A549 (cell line): ENCODE results near the gene ACER2. TPM values are rescaled to one million over a fixed set of nuclear protein-coding genes. Genes with fewer than 3 reads are reported as not detected.
A peak's percentile ranks its signal among the peaks of the same experiment; 100 is the strongest.
"Not testable (repeated sequence)": the region's sequence is repeated elsewhere in the genome, so short reads cannot be mapped to it uniquely, and the experiment has no call there.

Experiments
- ATAC-seq, 2 experiments: fragments of 200-7000 bp in 1 of 2; fragments of >200 bp in 1 of 2; cut with Nextera tagmentation in 1 of 2; cut with Tn5 transposase in 1 of 2; 3 replicates each; pipeline versions ENCODE4 v1.8.0 to v1.9.1; 2018 to 2020; ENCODE audit warnings: mild to moderate bottlenecking in 1 of 2, moderate library complexity in 1 of 2
- CTCF ChIA-PET: fragments of 300-600 bp; sonication (Branson Sonifier 250); formaldehyde crosslinking; extraction: SDS; loops from one replicate; lab custom pipeline; 2021; ENCODE audit warnings: antibody characterized with exemption, inconsistent platforms; lab: Yijun Ruan, JAX
- POLR2A ChIA-PET: fragments of 350-600 bp; formaldehyde crosslinking; extraction: SDS; loops from one replicate; lab custom pipeline; 2021; ENCODE audit warnings: antibody characterized with exemption, inconsistent platforms; lab: Yijun Ruan, JAX
- DNase-seq, 2 experiments: peaks; one replicate each; pipeline versions ENCODE4 v3.0.0 to v3.0.0-alpha.2; 2011 to 2016; ENCODE audit warnings: low read depth in 1 of 2, low spot score in 1 of 2
- FAIRE-seq: peaks from 2 replicates; lab custom pipeline; 2011; peaks lifted over from hg19 to GRCh38; lab: Jason Lieb, UNC
- H3K27ac ChIP-seq, 2 experiments: fragments of >200 bp; sonication (Bioruptor Twin); formaldehyde crosslinking; 3 replicates each; pipeline ENCODE4 v1.5.1; 2016 to 2017
- H3K4me1 ChIP-seq: fragments of >200 bp; sonication (Bioruptor Twin); formaldehyde crosslinking; 3 replicates; pipeline ENCODE4 v1.6.1; 2016
- H3K4me2 ChIP-seq: fragments of >200 bp; sonication (Bioruptor Twin); formaldehyde crosslinking; 3 replicates; pipeline ENCODE4 v1.6.1; 2016
- H3K4me3 ChIP-seq: fragments of >200 bp; sonication (Bioruptor Twin); formaldehyde crosslinking; 3 replicates; pipeline ENCODE4 v1.5.1; 2016
- H3K9me3 ChIP-seq: fragments of >200 bp; sonication (Bioruptor Twin); formaldehyde crosslinking; 3 replicates; pipeline ENCODE4 v1.6.1; 2016
- CBX8 ChIP-seq: fragments of 200-600 bp; sonication (generic); IDR thresholded peaks from 2 replicates; pipeline ENCODE4 v1.6.1; 2016
- CEBPB ChIP-seq, 2 experiments: fragments of >200 bp in 1 of 2; sonication (Bioruptor Twin) in 1 of 2; formaldehyde crosslinking in 1 of 2; IDR thresholded peaks; 2 replicates each; pipeline ENCODE4 v1.6.1; 2012 to 2016
- CHD4 ChIP-seq: fragments of 200-600 bp; sonication (generic); IDR thresholded peaks from 2 replicates; pipeline ENCODE4 v1.6.1; 2016; ENCODE audit warnings: antibody characterized with exemption, mild to moderate bottlenecking, borderline replicate concordance
- EHF ChIP-seq: fragments of 250-450 bp; sonication (Bioruptor Pico); IDR thresholded peaks from 2 replicates; pipeline ENCODE4 v1.5.0; 2020; ENCODE audit warnings: mild to moderate bottlenecking
- EHMT2 ChIP-seq: fragments of 200-600 bp; sonication (generic); IDR thresholded peaks from 2 replicates; pipeline ENCODE4 v1.6.1; 2016; ENCODE audit warnings: antibody characterized with exemption, low read depth, mild to moderate bottlenecking, moderate library complexity
- FOSB ChIP-seq: fragments of 250-450 bp; sonication (Bioruptor Pico); IDR thresholded peaks from 2 replicates; pipeline ENCODE4 v1.5.0; 2020; ENCODE audit warnings: mild to moderate bottlenecking, moderate library complexity
- FOSL2 ChIP-seq, 2 experiments: fragments of 450-650 bp in 1 of 2; fragments of >200 bp in 1 of 2; sonication (Bioruptor Twin) in 1 of 2; formaldehyde crosslinking; IDR thresholded peaks; 2 replicates each; pipeline versions ENCODE4 v1.5.0 to v1.6.1; 2016 to 2020; ENCODE audit warnings: mild to moderate bottlenecking in 1 of 2, moderate library complexity in 1 of 2
- FOXS1 ChIP-seq: fragments of 250-450 bp; sonication (Bioruptor Pico); IDR thresholded peaks from 2 replicates; pipeline ENCODE4 v1.5.0; 2020; ENCODE audit warnings: mild to moderate bottlenecking, moderate library complexity
- GATA3 ChIP-seq: IDR thresholded peaks from 2 replicates; pipeline ENCODE4 v1.6.1; 2012; ENCODE audit warnings: borderline replicate concordance
- HDAC2 ChIP-seq: fragments of 200-600 bp; sonication (generic); IDR thresholded peaks from 2 replicates; pipeline ENCODE4 v1.6.1; 2016
- HES2 ChIP-seq: fragments of >200 bp; sonication (Bioruptor Twin); formaldehyde crosslinking; IDR thresholded peaks from 2 replicates; pipeline ENCODE4 v1.6.1; 2016
- HMGXB4 ChIP-seq: fragments of 250-450 bp; sonication (Bioruptor Pico); IDR thresholded peaks from 2 replicates; pipeline ENCODE4 v1.5.0; 2021; ENCODE audit warnings: mild to moderate bottlenecking, moderate library complexity, borderline replicate concordance
- HOXA7 ChIP-seq: fragments of 250-450 bp; sonication (Bioruptor Pico); IDR thresholded peaks from 2 replicates; pipeline ENCODE4 v1.5.0; 2020; ENCODE audit warnings: mild to moderate bottlenecking, moderate library complexity
- HOXB13 ChIP-seq: fragments of 250-450 bp; sonication (Bioruptor Pico); IDR thresholded peaks from 2 replicates; pipeline ENCODE4 v1.5.0; 2020; ENCODE audit warnings: low read depth, mild to moderate bottlenecking, moderate library complexity
- JUN ChIP-seq, 2 experiments: fragments of >200 bp; sonication (Bioruptor Twin); formaldehyde crosslinking; IDR thresholded peaks; 2 replicates in 1 of 2; 3 replicates in 1 of 2; pipeline ENCODE4 v1.6.1; 2016 to 2017
- JUNB ChIP-seq: fragments of >200 bp; sonication (Bioruptor Twin); formaldehyde crosslinking; IDR thresholded peaks from 2 replicates; pipeline ENCODE4 v1.6.1; 2016
- KDM1A ChIP-seq: fragments of 200-600 bp; sonication (generic); IDR thresholded peaks from 2 replicates; pipeline ENCODE4 v1.6.1; 2016; ENCODE audit warnings: low read depth, mild to moderate bottlenecking
- KDM5A ChIP-seq: fragments of 200-600 bp; sonication (generic); IDR thresholded peaks from 2 replicates; pipeline ENCODE4 v1.6.1; 2016; ENCODE audit warnings: antibody characterized with exemption, mild to moderate bottlenecking
- MYC ChIP-seq: IDR thresholded peaks from 2 replicates; pipeline ENCODE4 v1.6.1; 2012; ENCODE audit warnings: mild to moderate bottlenecking, inconsistent platforms, low read length, improper control_type of control experiment, borderline replicate concordance
- NFE2L2 ChIP-seq: fragments of 150-350 bp; conservative IDR thresholded peaks from 2 replicates; pipeline ENCODE4 v1.6.1; 2014; ENCODE audit warnings: low read length
- NPAS2 ChIP-seq: fragments of 250-450 bp; sonication (Bioruptor Pico); IDR thresholded peaks from 2 replicates; pipeline ENCODE4 v1.8.0; 2022; ENCODE audit warnings: mild to moderate bottlenecking, moderate library complexity, borderline replicate concordance
- PBX3 ChIP-seq: IDR thresholded peaks from 2 replicates; pipeline ENCODE4 v1.6.1; 2012
- POLR2A ChIP-seq: IDR thresholded peaks from 2 replicates; pipeline ENCODE4 v1.6.1; 2012; ENCODE audit warnings: mild to moderate bottlenecking, low read length
- RAD21 ChIP-seq, 2 experiments: fragments of >200 bp in 1 of 2; sonication (Bioruptor Twin) in 1 of 2; formaldehyde crosslinking in 1 of 2; IDR thresholded peaks in 1 of 2; conservative IDR thresholded peaks in 1 of 2; 2 replicates in 1 of 2; 3 replicates in 1 of 2; pipeline ENCODE4 v1.6.1; 2012 to 2018; ENCODE audit warnings: inconsistent platforms in 1 of 2
- RARB ChIP-seq: fragments of 250-450 bp; sonication (Bioruptor Pico); IDR thresholded peaks from 2 replicates; pipeline ENCODE4 v1.8.0; 2021; ENCODE audit warnings: mild to moderate bottlenecking, moderate library complexity
- REST ChIP-seq: fragments of 200-600 bp; sonication (generic); IDR thresholded peaks from 2 replicates; pipeline ENCODE4 v1.6.1; 2016; ENCODE audit warnings: antibody characterized with exemption, mild to moderate bottlenecking, moderate library complexity
- RFX5 ChIP-seq: fragments of 450-650 bp; IDR thresholded peaks from 2 replicates; pipeline ENCODE4 v1.7.1; 2014; ENCODE audit warnings: antibody characterized with exemption, mild to moderate bottlenecking, moderate library complexity
- RNF2 ChIP-seq: fragments of 200-600 bp; sonication (generic); IDR thresholded peaks from 2 replicates; pipeline ENCODE4 v1.6.1; 2016; ENCODE audit warnings: low read depth, mild to moderate bottlenecking, antibody characterized with exemption, moderate library complexity, borderline replicate concordance
- SREBF2 ChIP-seq: fragments of 450-650 bp; IDR thresholded peaks from 2 replicates; pipeline ENCODE4 v1.6.1; 2014; ENCODE audit warnings: mild to moderate bottlenecking, moderate library complexity
- ZSCAN20 ChIP-seq: fragments of 250-450 bp; sonication (Bioruptor Pico); IDR thresholded peaks from 2 replicates; pipeline ENCODE4 v1.8.0; 2022; ENCODE audit warnings: mild to moderate bottlenecking, moderate library complexity
- WGBS: methylation state at CpG from one replicate; pipeline ENCODE4 v1.1.6; 2017; ENCODE audit errors: missing lambda C conversion rate; 5-methylcytosine and 5-hydroxymethylcytosine counted together
- polyA plus RNA-seq, 4 experiments: library from polyadenylated mRNA; depleted of rRNA in 3 of 4; stranded (reverse); fragments of >200 nt; fragmentation: RNase III in 1 of 4; extraction: RNeasy Plus Mini Kit Qiagen cat#74134 plus additional on column Dnase treatment in 1 of 4; gene quantifications; 2 replicates in 3 of 4; 3 replicates in 1 of 4; pipeline ENCODE4 v1.2.3, GENCODE V29; 2011 to 2017

The ACER2 gene
- polyA plus RNA-seq, 2 of the 4 experiments (the other 2 are of a cell fraction): 1.1 to 3.7 TPM

GRCh38 chr9:19380826-19381075, 28.1 kb upstream of the ACER2 start:
- WGBS: 3% methylated on average over 6 of the region's 6 CpGs
- CTCF ChIA-PET: no interaction called here
- H3K4me3 ChIP-seq: peak overlapping the region; percentile 94
- FAIRE-seq: no peak
- ATAC-seq: no peak
- H3K4me1 ChIP-seq: peaks cover 26% of the 10 kb centered on the region
- POLR2A ChIA-PET: interaction anchor here (1.3 kb wide), 3 partner anchors 10 to 332 kb away, joined by 4 to 8 read pairs (median 6); partner anchors contain the start of gene RRAGA
- H3K9me3 ChIP-seq: no peaks in the 10 kb centered on the region
- H3K27ac ChIP-seq: peak overlapping the region; percentile 97 to 98
- H3K4me2 ChIP-seq: peak overlapping the region; percentile 75
- TF ChIP-seq FOSB (CRISPR knock-in tag): no peak; the same call in 1 of the 2 replicates
- TF ChIP-seq EHMT2: no peak
- TF ChIP-seq JUNB: no peak
- no peak for TF ChIP-seq SREBF2
- no peak for TF ChIP-seq REST
- TF ChIP-seq JUN (IDR thresholded peaks at IDR 0.05): no peak
- TF ChIP-seq POLR2A: no peak
- TF ChIP-seq HES2: no peak
- no peak for TF ChIP-seq HMGXB4 (CRISPR knock-in tag)
- TF ChIP-seq NFE2L2: no peak
- no peak for TF ChIP-seq KDM5A
- TF ChIP-seq EHF (CRISPR knock-in tag): no peak
- no peak for TF ChIP-seq HDAC2
- no peak for TF ChIP-seq FOXS1 (CRISPR knock-in tag)
- TF ChIP-seq RFX5: no peak
- no peak for TF ChIP-seq NPAS2 (CRISPR knock-in tag)
- no peak for TF ChIP-seq HOXA7 (CRISPR knock-in tag)
- TF ChIP-seq KDM1A: no peak
- no peak for TF ChIP-seq CBX8
- TF ChIP-seq CEBPB (IDR thresholded peaks at IDR 0.05): no peak
- no peak for DNase-seq

- ChIA-PET CTCF (interaction anchor here (0.6 to 1.3 kb wide), 2 partner anchors 84 to 153 kb away, joined by 3 read pairs; no protein-coding TSS in a partner anchor), POLR2A (interaction anchor here (0.6 kb wide), 1 partner anchor 151 kb away, joined by 3 read pairs; the partner anchor contains the start of gene DENND4C)
- ATAC-seq (no peak), DNase-seq (no peak), FAIRE-seq (no peak)
- H3K27ac ChIP-seq: no peak overlapping the region
- H3K4me3 ChIP-seq: no peak overlapping the region
- 97% methylated on average over 2 of the region's 2 CpGs for WGBS
- TF ChIP-seq ZSCAN20 (CRISPR knock-in tag) (no peak), POLR2A (no peak), RAD21 (conservative IDR thresholded peaks at IDR 0.05 in 1 of 2, IDR thresholded peaks at IDR 0.05 in 1 of 2) (no peak), SREBF2 (no peak), GATA3 (no peak), FOSL2 (IDR thresholded peaks at IDR 0.05) (no peak), FOSL2 (CRISPR knock-in tag; IDR thresholded peaks at IDR 0.05) (no peak), RARB (no peak), KDM5A (no peak), PBX3 (no peak), CEBPB (IDR thresholded peaks at IDR 0.05) (no peak), HES2 (no peak), RNF2 (no peak), CHD4 (no peak), MYC (no peak), HOXB13 (CRISPR knock-in tag) (no peak)
- H3K4me2 ChIP-seq: peak overlapping the region; percentile 75
- H3K4me1 ChIP-seq: peaks cover 17% of the 10 kb centered on the region
- no peaks in the 10 kb centered on the region for H3K9me3 ChIP-seq
These were observed 27.2 kb upstream of the ACER2 start for GRCh38 chr9:19381656-19382055.

- H3K9me3 ChIP-seq, H3K4me3 ChIP-seq, DNase-seq, H3K4me2 ChIP-seq, ATAC-seq, H3K27ac ChIP-seq, H3K4me1 ChIP-seq, FAIRE-seq, POLR2A ChIA-PET: not testable (repeated sequence)
- CTCF ChIA-PET: interaction anchor here (1.3 kb wide), 1 partner anchor 16 kb away, joined by 4 read pairs; no protein-coding TSS in a partner anchor
- WGBS: 97% methylated on average over 14 of the region's 14 CpGs
These were observed 23.6 kb upstream of the ACER2 start for GRCh38 chr9:19385212-19385611.
